ENCODE data around the gene CKAP2L.

The CKAP2L gene

GRCh38 chr2:112714331-112714730 lies 50.1 kb downstream of the CKAP2L start:
- no peak for DNase-seq (ENCODE audit: low read depth)
- H3K4me3 ChIP-seq (ENCODE audit: low read depth, low read length) = no peak overlapping the region
- in situ Hi-C loops (cut with HindIII; ENCODE audit: low sequenced_read_pairs) = no loop called here
- TF ChIP-seq CTCF (IDR thresholded peaks at IDR 0.05; ENCODE audit: low read depth, low read length, missing control alignments) = no peak

- no peak for DNase-seq (ENCODE audit: low read depth)
- no peak for TF ChIP-seq CTCF (IDR thresholded peaks at IDR 0.05; ENCODE audit: low read depth, low read length, missing control alignments)
- H3K4me3 ChIP-seq (ENCODE audit: low read depth, low read length) = no peak overlapping the region
- in situ Hi-C loops (cut with HindIII; ENCODE audit: low sequenced_read_pairs) = no loop called here
Observed at GRCh38 chr2:112713926-112714325, 50.5 kb downstream of the CKAP2L start.

GRCh38 chr2:112713585-112713925 lies 50.9 kb downstream of the CKAP2L start:
- no peak overlapping the region for H3K4me3 ChIP-seq (ENCODE audit: low read depth, low read length)
- in situ Hi-C loops (cut with HindIII; ENCODE audit: low sequenced_read_pairs) = no loop called here
- no peak for TF ChIP-seq CTCF (IDR thresholded peaks at IDR 0.05; ENCODE audit: low read depth, low read length, missing control alignments)
- no peak for DNase-seq (ENCODE audit: low read depth)

GRCh38 chr2:112712903-112713584 lies 51.4 kb downstream of the CKAP2L start:
- in situ Hi-C loops (cut with HindIII; ENCODE audit: low sequenced_read_pairs) = no loop called here
- no peak overlapping the region for H3K4me3 ChIP-seq (ENCODE audit: low read depth, low read length)
- DNase-seq (ENCODE audit: low read depth) = no peak
- no peak for TF ChIP-seq CTCF (IDR thresholded peaks at IDR 0.05; ENCODE audit: low read depth, low read length, missing control alignments)

GRCh38 chr2:112712465-112712864 lies 51.9 kb downstream of the CKAP2L start:
- no peak for TF ChIP-seq CTCF (IDR thresholded peaks at IDR 0.05; ENCODE audit: low read depth, low read length, missing control alignments)
- no peak overlapping the region for H3K4me3 ChIP-seq (ENCODE audit: low read depth, low read length)
- in situ Hi-C loops (cut with HindIII; ENCODE audit: low sequenced_read_pairs) = no loop called here
- no peak for DNase-seq (ENCODE audit: low read depth)

- in situ Hi-C loops (cut with HindIII; ENCODE audit: low sequenced_read_pairs) = no loop called here
- TF ChIP-seq CTCF (IDR thresholded peaks at IDR 0.05; ENCODE audit: low read depth, low read length, missing control alignments) = no peak
- no peak overlapping the region for H3K4me3 ChIP-seq (ENCODE audit: low read depth, low read length)
- no peak for DNase-seq (ENCODE audit: low read depth)
Observed at GRCh38 chr2:112710956-112711750, 53.3 kb downstream of the CKAP2L start.
